Testis (tissue), 2 donors: Measurements from ENCODE around the gene TNFRSF8.

Source experiments
- POLR2A ChIP-seq: fragments of 450-650 bp; IDR thresholded peaks from one replicate; pipeline ENCODE4 v1.6.1; 2017; ENCODE audit warnings: antibody characterized with exemption, mild to moderate bottlenecking, moderate library complexity
- TF ChIP-seq, protein P1 (sequence below), 3 experiments: fragments of 450-650 bp in 2 of 3; fragments of 200-600 bp in 1 of 3; sonication (generic) in 1 of 3; IDR thresholded peaks; one replicate each; pipeline ENCODE4 v1.5.1; 2016 to 2019; ENCODE audit warnings: antibody characterized with exemption in 3 of 3, mild to moderate bottlenecking in 2 of 3, moderate library complexity in 1 of 3

GRCh38 chr1:12191242-12192032, 128.3 kb downstream of the TNFRSF8 start:
- TF ChIP-seq, protein P1, sequence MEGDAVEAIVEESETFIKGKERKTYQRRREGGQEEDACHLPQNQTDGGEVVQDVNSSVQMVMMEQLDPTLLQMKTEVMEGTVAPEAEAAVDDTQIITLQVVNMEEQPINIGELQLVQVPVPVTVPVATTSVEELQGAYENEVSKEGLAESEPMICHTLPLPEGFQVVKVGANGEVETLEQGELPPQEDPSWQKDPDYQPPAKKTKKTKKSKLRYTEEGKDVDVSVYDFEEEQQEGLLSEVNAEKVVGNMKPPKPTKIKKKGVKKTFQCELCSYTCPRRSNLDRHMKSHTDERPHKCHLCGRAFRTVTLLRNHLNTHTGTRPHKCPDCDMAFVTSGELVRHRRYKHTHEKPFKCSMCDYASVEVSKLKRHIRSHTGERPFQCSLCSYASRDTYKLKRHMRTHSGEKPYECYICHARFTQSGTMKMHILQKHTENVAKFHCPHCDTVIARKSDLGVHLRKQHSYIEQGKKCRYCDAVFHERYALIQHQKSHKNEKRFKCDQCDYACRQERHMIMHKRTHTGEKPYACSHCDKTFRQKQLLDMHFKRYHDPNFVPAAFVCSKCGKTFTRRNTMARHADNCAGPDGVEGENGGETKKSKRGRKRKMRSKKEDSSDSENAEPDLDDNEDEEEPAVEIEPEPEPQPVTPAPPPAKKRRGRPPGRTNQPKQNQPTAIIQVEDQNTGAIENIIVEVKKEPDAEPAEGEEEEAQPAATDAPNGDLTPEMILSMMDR (IDR thresholded peaks at IDR 0.05) = no peak
- no peak for TF ChIP-seq POLR2A
